ENCODE results near the gene ACBD6.

DNA sequence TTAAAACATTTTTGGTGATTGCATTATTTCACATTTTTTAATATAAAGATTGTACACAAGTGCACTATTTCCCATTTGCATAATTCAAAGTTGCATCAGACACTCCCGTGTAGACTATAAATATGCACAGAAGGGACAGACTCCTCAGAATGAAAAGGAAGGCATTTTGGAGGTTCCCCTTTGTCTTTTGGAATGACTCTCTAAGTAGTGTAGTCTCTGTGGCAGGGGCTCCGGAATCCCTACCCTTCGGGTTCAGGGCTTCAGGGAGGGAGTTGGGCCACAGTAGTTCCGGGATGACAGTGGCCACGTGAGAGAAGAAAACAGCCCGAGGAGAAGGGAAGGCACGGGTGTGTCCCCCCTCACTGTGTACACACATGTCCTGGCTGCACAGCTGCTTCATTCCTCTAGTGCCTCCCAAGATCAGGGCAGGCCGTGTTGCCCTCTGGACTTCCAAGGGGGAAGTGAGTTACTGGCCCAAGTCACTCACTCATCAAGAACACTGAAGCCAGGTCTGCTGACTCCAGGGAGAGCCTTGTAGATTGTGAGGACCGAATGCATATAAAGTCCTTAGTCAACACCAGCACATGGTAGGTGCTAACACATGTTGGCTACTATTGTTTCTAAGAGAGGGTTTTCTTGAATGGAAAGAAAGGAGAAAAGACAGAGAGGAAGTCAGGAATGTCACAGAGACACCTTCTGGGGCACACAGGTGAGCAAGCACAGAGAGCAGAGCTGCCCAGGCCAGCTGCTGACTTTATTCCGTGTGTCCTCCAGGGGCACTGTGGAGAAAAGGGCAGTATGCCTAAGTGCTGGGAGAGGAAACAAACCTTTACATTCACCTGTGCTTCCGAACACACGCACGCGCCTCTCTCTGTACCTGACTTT, 232.5 kb downstream of the ACBD6 start:
- TF ChIP-seq EZH2 (IDR thresholded peaks at IDR 0.05) (no peak), POLR2AphosphoS5 (IDR thresholded peaks at IDR 0.05; ENCODE audit: borderline replicate concordance, low read depth, low read length) (no peak; the same call in 1 of the 2 replicates), FOXP2 (optimal IDR thresholded peaks at IDR 0.05; ENCODE audit: control extremely low read depth, extremely low read length, insufficient read depth) (no peak)
